Esophagus squamous epithelium (tissue), 4 donors: ENCODE results near the gene KLHL29.

Experiments used
- POLR2A ChIP-seq, 4 donors: fragments of 450-650 bp; IDR thresholded peaks; one replicate each; pipeline ENCODE4 v1.6.1; 2017; ENCODE audit warnings: antibody characterized with exemption in 4 of 4, mild to moderate bottlenecking in 4 of 4, moderate library complexity in 3 of 4
- TF ChIP-seq, protein P1 (sequence below), 6 experiments: fragments of 450-650 bp in 4 of 6; fragments of 200-600 bp in 2 of 6; sonication (generic) in 2 of 6; IDR thresholded peaks; one replicate each; pipeline ENCODE4 v1.5.1; 2016 to 2019; ENCODE audit warnings: antibody characterized with exemption in 6 of 6, mild to moderate bottlenecking in 4 of 6, moderate library complexity in 4 of 6

DNA sequence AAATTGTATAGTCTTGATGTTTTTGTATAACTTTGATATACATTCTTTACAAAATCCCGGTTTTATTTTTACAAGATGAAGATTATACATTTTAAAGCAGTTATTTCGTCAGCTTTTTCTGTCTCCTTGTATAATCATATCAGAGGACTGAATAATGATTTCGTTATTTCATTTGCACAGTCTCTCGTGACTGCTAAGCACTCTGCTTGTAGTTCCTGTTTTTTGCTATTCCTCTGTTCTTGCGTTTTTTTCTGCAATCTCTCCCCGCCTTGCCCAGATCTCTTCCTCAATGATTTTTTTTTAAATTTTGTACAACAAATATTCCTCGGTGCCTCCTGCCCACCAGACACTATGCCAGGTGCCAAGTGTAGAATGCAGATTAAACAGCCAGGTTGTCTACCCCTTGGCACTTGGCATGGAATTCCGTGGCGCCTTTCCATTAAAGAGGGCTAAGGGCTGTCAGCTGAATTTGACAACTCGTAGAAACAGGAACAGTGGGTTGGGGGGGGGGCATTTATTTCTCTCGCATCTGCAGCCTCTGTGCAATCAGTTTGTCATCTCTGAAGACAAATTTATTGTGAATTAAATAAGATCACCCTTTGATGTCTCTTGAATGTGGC, 69.6 kb downstream of the KLHL29 start:
- TF ChIP-seq, protein P1, sequence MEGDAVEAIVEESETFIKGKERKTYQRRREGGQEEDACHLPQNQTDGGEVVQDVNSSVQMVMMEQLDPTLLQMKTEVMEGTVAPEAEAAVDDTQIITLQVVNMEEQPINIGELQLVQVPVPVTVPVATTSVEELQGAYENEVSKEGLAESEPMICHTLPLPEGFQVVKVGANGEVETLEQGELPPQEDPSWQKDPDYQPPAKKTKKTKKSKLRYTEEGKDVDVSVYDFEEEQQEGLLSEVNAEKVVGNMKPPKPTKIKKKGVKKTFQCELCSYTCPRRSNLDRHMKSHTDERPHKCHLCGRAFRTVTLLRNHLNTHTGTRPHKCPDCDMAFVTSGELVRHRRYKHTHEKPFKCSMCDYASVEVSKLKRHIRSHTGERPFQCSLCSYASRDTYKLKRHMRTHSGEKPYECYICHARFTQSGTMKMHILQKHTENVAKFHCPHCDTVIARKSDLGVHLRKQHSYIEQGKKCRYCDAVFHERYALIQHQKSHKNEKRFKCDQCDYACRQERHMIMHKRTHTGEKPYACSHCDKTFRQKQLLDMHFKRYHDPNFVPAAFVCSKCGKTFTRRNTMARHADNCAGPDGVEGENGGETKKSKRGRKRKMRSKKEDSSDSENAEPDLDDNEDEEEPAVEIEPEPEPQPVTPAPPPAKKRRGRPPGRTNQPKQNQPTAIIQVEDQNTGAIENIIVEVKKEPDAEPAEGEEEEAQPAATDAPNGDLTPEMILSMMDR (IDR thresholded peaks at IDR 0.05): no peak
- TF ChIP-seq POLR2A (IDR thresholded peaks at IDR 0.05): no peak
